Activated CD8-positive, alpha-beta memory T cell treated with anti-CD3 and anti-CD28 coated beads for 48 hours (primary cell): Measurements from ENCODE around the gene SOX4.
"Not testable (repeated sequence)": the region's sequence is repeated elsewhere in the genome, so short reads cannot be mapped to it uniquely, and the experiment has no call there.

Experiments used
- DNase-seq, 3 experiments: peaks; one replicate each; pipeline ENCODE4 v3.0.0-alpha.2; 2020; ENCODE audit warnings: low read depth in 2 of 3, low spot score in 2 of 3

Gene SOX4

GRCh38 chr6:21593412-21593926, at the start of gene SOX4:
TSS of gene SOX4 (plus strand) at chr6:21593751. CDS start at chr6:21594535, 784 bp downstream.
- peak in 2 of 3 experiments; percentile 12 to 26 for DNase-seq

GRCh38 chr6:21552286-21552685, 41.3 kb upstream of the SOX4 start:
- DNase-seq = not testable (repeated sequence)

GRCh38 chr6:21554286-21554685, 39.3 kb upstream of the SOX4 start:
- no peak for DNase-seq

- DNase-seq = no peak
Measured at GRCh38 chr6:21555197-21555596, 38.4 kb upstream of the SOX4 start.

- DNase-seq = no peak
Measured at GRCh38 chr6:21556511-21556910, 37.0 kb upstream of the SOX4 start.

GRCh38 chr6:21556968-21557721, 36.4 kb upstream of the SOX4 start:
- no peak for DNase-seq

GRCh38 chr6:21559238-21559637, 34.3 kb upstream of the SOX4 start:
- no peak for DNase-seq

- DNase-seq = no peak
Measured at GRCh38 chr6:21560249-21560648, 33.3 kb upstream of the SOX4 start.

GRCh38 chr6:21565431-21565830, 28.1 kb upstream of the SOX4 start:
- DNase-seq = no peak

GRCh38 chr6:21578523-21578922, 15.0 kb upstream of the SOX4 start:
- no peak for DNase-seq

GRCh38 chr6:21582651-21583050, 10.9 kb upstream of the SOX4 start:
- no peak for DNase-seq

- no peak for DNase-seq
Measured at GRCh38 chr6:21586300-21586699, 7.3 kb upstream of the SOX4 start.

GRCh38 chr6:21586740-21587178, 6.8 kb upstream of the SOX4 start:
- DNase-seq = no peak

GRCh38 chr6:21587179-21587960, 6.2 kb upstream of the SOX4 start:
- peak in 1 of 3 experiments; percentile 7 for DNase-seq

- peak in 1 of 3 experiments; percentile 3 for DNase-seq
Measured at GRCh38 chr6:21587961-21588480, 5.5 kb upstream of the SOX4 start.

GRCh38 chr6:21588481-21589351, 4.8 kb upstream of the SOX4 start:
- DNase-seq = peak in 1 of 3 experiments; percentile 20

GRCh38 chr6:21589352-21590345, 3.9 kb upstream of the SOX4 start:
- DNase-seq = peak in 2 of 3 experiments; percentile 68 to 69

- no peak for DNase-seq
Measured at GRCh38 chr6:21590346-21590745, 3.2 kb upstream of the SOX4 start.

- DNase-seq = no peak
Measured at GRCh38 chr6:21591446-21591845, 2.1 kb upstream of the SOX4 start.

GRCh38 chr6:21592953-21593352, 598 bp upstream of the SOX4 start:
- no peak for DNase-seq
